Caco-2 (cell line): ENCODE results near the gene STAC3. TPM values are rescaled to one million over a fixed set of nuclear protein-coding genes. Genes with fewer than 3 reads are reported as not detected.
A peak's percentile ranks its signal among the peaks of the same experiment; 100 is the strongest.

ENCODE experiments used
- BruUV-seq: library from RNA; stranded (reverse); fragments of 400-500 nt; replicated peaks from 2 replicates; lab custom pipeline; 2021; lab: Mats Ljungman, UMichigan
- CTCF ChIA-PET: fragments of 300-600 bp; sonication (Branson Sonifier 250); formaldehyde crosslinking; loops from one replicate; lab custom pipeline; 2022; ENCODE audit warnings: antibody characterized with exemption; lab: Charles Lee
- POLR2A ChIA-PET: fragments of 300-600 bp; sonication (Branson Sonifier 250); formaldehyde crosslinking; loops from one replicate; lab custom pipeline; 2022; ENCODE audit warnings: antibody characterized with exemption; lab: Charles Lee
- DNase-seq, 2 experiments: peaks; one replicate each; pipeline versions ENCODE4 v3.0.0 to v3.0.0-alpha.2; 2020 to 2022
- H3K27me3 ChIP-seq: replicated peaks from 2 replicates; pipeline ENCODE4 v1.6.0; 2011; ENCODE audit warnings: low read length; ENCODE audit not compliant: control insufficient read depth, insufficient read depth
- H3K36me3 ChIP-seq: 2 replicates; pipeline ENCODE4 v1.5.1; 2011; ENCODE audit warnings: low read length; ENCODE audit not compliant: control insufficient read depth, insufficient read depth
- H3K4me1 ChIP-seq: fragments of 250-450 bp; sonication (Bioruptor Pico); 2 replicates; pipeline ENCODE4 v1.5.1; 2020; ENCODE audit warnings: mild to moderate bottlenecking
- H3K4me3 ChIP-seq: 2 replicates; pipeline ENCODE4 v1.5.1; 2011; ENCODE audit warnings: low read depth, mild to moderate bottlenecking, control low read depth, low read length
- H3K9me3 ChIP-seq: fragments of 250-450 bp; sonication (Bioruptor Pico); 2 replicates; pipeline ENCODE4 v1.5.1; 2020; ENCODE audit warnings: mild to moderate bottlenecking, moderate library complexity
- H3K27ac Mint-ChIP-seq: one replicate; pipeline ENCODE4 v1.8.0; 2022; ENCODE audit warnings: mixed read lengths; ENCODE audit not compliant: unreplicated experiment
- H3K27me3 Mint-ChIP-seq: one replicate; pipeline ENCODE4 v1.8.0; 2022; ENCODE audit warnings: mixed read lengths; ENCODE audit not compliant: insufficient read depth, unreplicated experiment
- H3K36me3 Mint-ChIP-seq: one replicate; pipeline ENCODE4 v1.8.0; 2022; ENCODE audit warnings: mild to moderate bottlenecking, mixed read lengths; ENCODE audit not compliant: insufficient read depth, unreplicated experiment
- H3K4me1 Mint-ChIP-seq: one replicate; pipeline ENCODE4 v1.8.0; 2022; ENCODE audit warnings: low read depth, mixed read lengths; ENCODE audit not compliant: unreplicated experiment
- H3K4me3 Mint-ChIP-seq: one replicate; pipeline ENCODE4 v1.8.0; 2022; ENCODE audit warnings: mild to moderate bottlenecking, moderate library complexity, mixed read lengths; ENCODE audit not compliant: unreplicated experiment
- H3K9me3 Mint-ChIP-seq: one replicate; pipeline ENCODE4 v1.8.0; 2022; ENCODE audit warnings: mixed read lengths; ENCODE audit not compliant: unreplicated experiment
- CTCF ChIP-seq, 2 experiments: fragments of 200-600 bp in 1 of 2; IDR thresholded peaks; 1 replicate in 1 of 2; 2 replicates in 1 of 2; pipeline versions ENCODE4 v1.5.1 to v1.8.0; 2011 to 2022; ENCODE audit warnings: antibody characterized with exemption in 1 of 2, control low read depth in 1 of 2, inconsistent platforms in 1 of 2, low read depth in 1 of 2, low read length in 1 of 2, mild to moderate bottlenecking in 1 of 2, moderate library complexity in 1 of 2; ENCODE audit not compliant: insufficient read depth in 1 of 2, severe bottlenecking in 1 of 2, unreplicated experiment in 1 of 2
- intact Hi-C: fragments of 100-400 bp; cut with micrococcal nuclease; formaldehyde crosslinking; loops from one replicate; pipeline ENCODE4 v1.10.0; 2022; ENCODE audit not compliant: unreplicated experiment
- total RNA-seq: library from RNA; stranded (reverse); gene quantifications from 2 replicates; pipeline ENCODE4 v1.2.3, GENCODE V29; 2022

The STAC3 gene
- total RNA-seq, 1 experiment from 2014 or later: 0.70 TPM

GRCh38 chr12:57231276-57232021 is 19.5 kb downstream of the STAC3 start:
- Histone ChIP-seq H3K36me3 (peaks cover 8% of the 10 kb centered on the region), H3K9me3 (no peaks in the 10 kb centered on the region), H3K4me3 (no peak overlapping the region), H3K27me3 (no peaks in the 10 kb centered on the region), H3K4me1 (peaks cover 4% of the 10 kb centered on the region; the same call in 1 of the 2 replicates)
- H3K36me3 Mint-ChIP-seq: peaks cover 73% of the 10 kb centered on the region
- peaks cover 11% of the 10 kb centered on the region for H3K4me1 Mint-ChIP-seq
- DNase-seq: no peak
- no TSS peak for BruUV-seq
- no peaks in the 10 kb centered on the region for H3K27me3 Mint-ChIP-seq
- intact Hi-C loops: no loop called here
- H3K4me3 Mint-ChIP-seq: peak overlapping the region; percentile 100
- H3K27ac Mint-ChIP-seq: no peak overlapping the region
- TF ChIP-seq CTCF (IDR thresholded peaks at IDR 0.05; ENCODE audit: insufficient read depth in 1 of 2, low read depth in 1 of 2, low read length in 1 of 2, severe bottlenecking in 1 of 2, unreplicated experiment in 1 of 2): no peak
- no peaks in the 10 kb centered on the region for H3K9me3 Mint-ChIP-seq
- ChIA-PET CTCF (interaction anchor here (0.6 to 2.6 kb wide), 3 partner anchors 18 to 107 kb away, joined by 3 to 27 read pairs (median 4); no protein-coding TSS in a partner anchor), POLR2A (no interaction called here)

- Mint-ChIP-seq H3K27ac (peak overlapping the region; percentile 100), H3K36me3 (peaks cover 64% of the 10 kb centered on the region), H3K4me1 (peaks cover 14% of the 10 kb centered on the region), H3K9me3 (no peaks in the 10 kb centered on the region), H3K4me3 (peak overlapping the region; percentile 100), H3K27me3 (no peaks in the 10 kb centered on the region)
- intact Hi-C loops: loop anchor here (1.0 kb wide), 1 partner anchor 16 kb away; no protein-coding TSS in a partner anchor
- DNase-seq: no peak
- Histone ChIP-seq H3K4me1 (peaks cover 4% of the 10 kb centered on the region; the same call in 1 of the 2 replicates), H3K27me3 (no peaks in the 10 kb centered on the region), H3K36me3 (peaks cover 8% of the 10 kb centered on the region), H3K4me3 (peak overlapping the region; percentile 62), H3K9me3 (no peaks in the 10 kb centered on the region)
- POLR2A ChIA-PET: interaction anchor here (1.0 to 2.2 kb wide), 8 partner anchors 9 to 151 kb away, joined by 3 to 36 read pairs (median 18); partner anchors contain the start of genes LRP1, NEMP1 and NXPH4
- BruUV-seq: TSS peak; percentile 34
- CTCF ChIA-PET: interaction anchor here (0.6 to 2.6 kb wide), 9 partner anchors 10 to 222 kb away, joined by 3 to 70 read pairs (median 5); partner anchors contain the start of gene NXPH4
- TF ChIP-seq CTCF (IDR thresholded peaks at IDR 0.05; ENCODE audit: insufficient read depth in 1 of 2, low read depth in 1 of 2, low read length in 1 of 2, severe bottlenecking in 1 of 2, unreplicated experiment in 1 of 2): no peak
Measured at GRCh38 chr12:57230381-57231155, 20.4 kb downstream of the STAC3 start.
